GDM1 (cell line): ENCODE data around the gene GOLM1.

Experiments
- DNase-seq: peaks from one replicate; lab custom pipeline; 2025; lab: John Stamatoyannopoulos, UW

The GOLM1 gene

GRCh38 chr9:85978496-85978895, 120.9 kb downstream of the GOLM1 start:
- no peak for DNase-seq
